ENCODE results near the gene FOXC1.
A peak's percentile ranks its signal among the peaks of the same experiment; 100 is the strongest.

FOXC1 gene

DNA sequence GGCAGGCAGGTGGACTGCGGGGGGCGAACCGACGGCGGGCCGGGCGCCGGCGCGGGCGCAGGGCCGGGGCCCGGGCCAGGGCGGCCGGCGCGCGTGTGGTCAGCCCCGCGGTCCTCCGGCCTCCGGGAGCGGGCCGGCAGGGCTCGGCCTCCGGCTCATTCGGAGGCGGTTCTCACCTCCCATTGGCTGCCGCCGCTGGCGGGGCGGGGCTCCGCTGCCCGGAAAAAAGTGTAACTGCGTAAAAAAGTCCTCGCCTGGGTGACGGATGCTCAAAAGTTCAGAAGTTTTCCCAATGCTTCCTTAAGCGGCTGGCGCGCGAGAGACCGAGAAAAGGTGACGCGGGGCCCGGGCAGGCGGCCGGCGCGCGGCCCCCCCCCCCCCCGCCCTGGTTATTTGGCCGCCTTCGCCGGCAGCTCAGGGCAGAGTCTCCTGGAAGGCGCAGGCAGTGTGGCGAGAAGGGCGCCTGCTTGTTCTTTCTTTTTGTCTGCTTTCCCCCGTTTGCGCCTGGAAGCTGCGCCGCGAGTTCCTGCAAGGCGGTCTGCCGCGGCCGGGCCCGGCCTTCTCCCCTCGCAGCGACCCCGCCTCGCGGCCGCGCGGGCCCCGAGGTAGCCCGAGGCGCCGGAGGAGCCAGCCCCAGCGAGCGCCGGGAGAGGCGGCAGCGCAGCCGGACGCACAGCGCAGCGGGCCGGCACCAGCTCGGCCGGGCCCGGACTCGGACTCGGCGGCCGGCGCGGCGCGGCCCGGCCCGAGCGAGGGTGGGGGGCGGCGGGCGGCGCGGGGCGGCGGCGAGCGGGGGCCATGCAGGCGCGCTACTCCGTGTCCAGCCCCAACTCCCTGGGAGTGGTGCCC, at the start of gene FOXC1:
Gene FOXC1 (plus strand): TSS at position 268 of the 849 bp plus-strand sequence. CDS start 531 bp downstream, at position 799.
- peak; percentile 65 for DNase-seq

GRCh38 chr6:1560281-1561058, 49.2 kb upstream of the FOXC1 start:
- DNase-seq: no peak

GRCh38 chr6:1561355-1561754, 48.4 kb upstream of the FOXC1 start:
- no peak for DNase-seq

DNA sequence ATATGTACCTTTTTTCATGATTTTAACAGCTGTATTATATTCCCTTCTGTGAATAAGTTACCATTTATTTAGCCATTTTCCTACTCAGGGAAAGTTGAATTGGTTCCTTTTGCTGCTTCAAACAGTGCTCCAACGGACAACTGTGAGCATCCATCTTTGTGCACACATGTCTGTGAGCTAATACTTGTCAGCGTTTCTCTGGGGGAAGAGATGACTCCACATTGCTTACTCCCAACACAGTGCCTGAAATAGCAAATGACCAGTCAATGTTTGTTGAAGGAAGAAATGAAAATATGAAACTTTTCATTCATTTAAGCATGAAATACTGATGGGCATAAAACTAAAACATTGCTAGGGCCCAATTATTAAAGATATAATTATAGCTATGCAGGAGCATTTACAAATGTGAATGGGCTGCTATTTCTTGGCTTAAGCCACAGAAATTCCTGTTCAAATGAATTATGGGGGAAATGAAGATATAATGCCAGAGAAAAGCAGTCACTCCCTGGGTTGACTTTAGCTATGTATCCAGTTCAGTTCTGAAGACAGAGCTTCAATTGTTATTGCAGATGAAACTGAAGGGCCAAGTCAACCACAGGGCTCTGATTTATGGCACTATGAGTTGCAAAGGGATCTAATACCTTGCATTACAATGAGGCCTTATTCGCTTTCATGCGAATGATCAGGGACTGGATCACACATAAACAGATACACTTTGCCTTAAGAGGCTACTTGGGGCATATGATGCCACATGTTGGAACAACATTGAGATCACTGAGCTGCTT, 47.4 kb upstream of the FOXC1 start:
- DNase-seq: no peak

- no peak for DNase-seq
These were observed 40.3 kb upstream of the FOXC1 start for GRCh38 chr6:1569377-1569776.

- no peak for DNase-seq
These were observed 38.9 kb upstream of the FOXC1 start for GRCh38 chr6:1570848-1571247.

DNA sequence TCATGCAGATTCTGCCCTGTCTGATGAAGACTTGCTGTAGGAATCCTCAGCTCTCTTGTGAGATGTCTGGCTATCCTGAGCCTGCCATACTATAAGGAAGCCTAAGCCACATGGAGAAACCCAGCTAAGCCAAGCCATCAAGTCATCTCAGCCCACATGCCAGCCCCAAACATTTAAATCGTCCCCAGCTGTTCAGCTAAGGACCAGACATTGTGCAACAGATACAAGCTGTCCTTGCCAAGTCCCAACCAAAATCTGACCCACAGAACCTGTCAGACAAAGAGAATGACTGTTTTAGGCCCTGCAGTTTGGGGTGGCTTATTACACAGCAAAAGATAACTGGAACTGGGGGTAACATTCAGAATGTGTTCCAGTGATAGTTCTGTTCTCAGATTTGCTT, 36.8 kb upstream of the FOXC1 start:
- no peak for DNase-seq

GRCh38 chr6:1574083-1574761, 35.5 kb upstream of the FOXC1 start:
- no peak for DNase-seq

- no peak for DNase-seq
These were observed 34.9 kb upstream of the FOXC1 start for GRCh38 chr6:1574890-1575209.

- DNase-seq: no peak
These were observed 34.3 kb upstream of the FOXC1 start for GRCh38 chr6:1575210-1576041.

DNA sequence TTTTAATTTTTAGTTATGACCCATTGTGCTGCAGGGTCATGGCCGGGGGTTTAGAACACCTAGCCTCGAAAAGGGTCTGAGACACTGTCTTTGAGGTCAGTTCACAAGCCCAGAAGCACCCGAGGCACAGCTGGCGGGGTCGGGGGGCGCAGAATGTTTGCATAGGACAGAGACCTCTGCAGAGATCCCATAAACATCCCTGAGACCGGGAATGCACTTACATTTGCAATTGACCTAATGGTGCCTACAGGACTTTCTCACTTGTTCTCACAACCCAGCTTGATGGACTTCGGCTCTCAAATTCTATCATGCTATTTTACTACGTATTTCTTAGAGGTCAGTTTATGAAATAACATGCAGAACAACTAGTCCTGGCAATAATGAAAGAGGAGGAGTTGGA, 33.5 kb upstream of the FOXC1 start:
- DNase-seq: no peak

DNA sequence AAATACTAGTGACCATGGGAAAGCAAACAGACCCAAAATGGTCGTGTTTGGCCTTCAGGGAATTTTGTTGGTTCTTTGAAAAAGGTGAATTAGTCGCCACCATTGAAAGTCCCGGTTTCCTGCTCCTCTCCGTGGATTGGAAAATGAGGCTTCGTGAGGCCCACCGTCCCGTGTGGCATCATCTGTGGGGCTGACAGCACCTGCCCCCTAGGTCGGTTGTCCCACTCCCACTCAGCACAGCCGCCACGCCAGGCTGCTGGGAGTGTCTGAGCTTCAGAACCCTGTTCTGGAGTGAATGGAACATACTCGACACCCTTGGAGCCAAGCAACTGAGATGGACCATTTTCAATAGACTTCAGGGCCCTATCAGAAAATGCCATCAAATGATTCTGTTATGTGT, 33.0 kb upstream of the FOXC1 start:
- DNase-seq: no peak

GRCh38 chr6:1577146-1577680, 32.5 kb upstream of the FOXC1 start:
- DNase-seq: no peak

- DNase-seq: no peak
These were observed 31.6 kb upstream of the FOXC1 start for GRCh38 chr6:1577896-1578745.

DNA sequence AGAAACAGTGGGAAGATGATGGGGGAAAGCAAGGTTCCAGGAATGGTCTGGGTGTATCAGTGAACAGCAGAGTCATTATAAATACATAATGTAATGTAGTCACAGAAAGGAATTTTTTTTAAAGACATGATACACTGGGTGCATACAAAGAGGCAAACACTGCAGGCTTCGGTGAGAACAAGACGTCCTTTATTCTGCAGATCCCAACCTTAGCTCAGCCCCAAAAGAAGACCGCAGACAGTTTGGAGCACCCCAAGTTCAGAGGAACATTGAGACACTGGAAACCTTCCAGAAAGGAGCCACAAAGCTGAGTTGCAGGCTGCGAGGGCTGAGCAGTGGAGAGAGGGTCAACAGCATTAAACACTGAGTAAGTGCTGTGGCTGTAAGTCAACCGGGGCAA, 30.6 kb upstream of the FOXC1 start:
- DNase-seq: no peak

GRCh38 chr6:1580109-1580508, 29.6 kb upstream of the FOXC1 start:
- no peak for DNase-seq

- no peak for DNase-seq
These were observed 29.1 kb upstream of the FOXC1 start for GRCh38 chr6:1580585-1580984.

- DNase-seq: no peak
These were observed 28.4 kb upstream of the FOXC1 start for GRCh38 chr6:1581120-1581991.

DNA sequence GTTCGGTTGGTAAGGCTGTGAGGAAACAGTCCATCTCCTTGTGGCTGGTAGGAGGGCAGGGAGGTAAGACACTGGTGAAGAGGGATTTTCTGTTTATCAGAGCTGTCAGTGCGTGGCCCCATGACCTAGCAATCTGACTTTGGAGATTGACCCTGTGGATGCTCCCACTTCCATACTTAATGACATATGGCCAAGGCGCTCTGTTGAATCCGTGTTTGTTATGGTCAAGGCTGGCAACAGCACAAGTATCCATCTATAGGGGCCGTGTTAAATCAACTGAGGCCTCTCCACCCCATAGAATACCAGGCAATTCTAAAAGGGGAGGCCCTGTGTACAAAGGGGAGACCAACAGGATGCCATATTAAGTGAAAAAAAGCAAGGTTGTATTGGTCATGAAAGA, 25.6 kb upstream of the FOXC1 start:
- no peak for DNase-seq
